GM12873 (cell line): ENCODE measurements around the gene SCML1.

Experiments used
- TF ChIP-seq, protein P1 (sequence below): IDR thresholded peaks from 2 replicates; pipeline ENCODE4 v1.5.1; 2012; ENCODE audit warnings: low read depth, mild to moderate bottlenecking, moderate library complexity, low read length, control low read depth; ENCODE audit not compliant: insufficient read depth; ENCODE audit errors: missing control alignments

The SCML1 gene

DNA sequence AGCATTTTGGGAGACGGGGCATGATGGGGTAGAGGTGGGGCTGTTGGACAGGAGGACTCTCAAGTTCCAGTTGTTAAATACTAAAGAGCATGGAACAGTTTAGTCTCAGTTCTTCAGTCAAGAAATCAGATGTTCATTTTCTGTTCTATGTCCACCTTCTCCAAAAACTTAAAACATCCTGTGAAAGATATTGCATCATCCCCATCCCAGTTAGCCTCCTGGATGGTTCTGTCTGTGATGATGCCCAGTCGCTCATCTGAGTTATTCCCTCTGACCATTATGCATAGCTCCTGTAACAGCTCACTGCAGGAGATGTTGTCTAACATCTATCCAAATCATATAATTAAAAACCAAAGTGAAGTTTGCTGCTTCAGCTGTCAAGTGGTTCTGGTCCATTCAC, 32.1 kb upstream of the SCML1 start:
- TF ChIP-seq, protein P1, sequence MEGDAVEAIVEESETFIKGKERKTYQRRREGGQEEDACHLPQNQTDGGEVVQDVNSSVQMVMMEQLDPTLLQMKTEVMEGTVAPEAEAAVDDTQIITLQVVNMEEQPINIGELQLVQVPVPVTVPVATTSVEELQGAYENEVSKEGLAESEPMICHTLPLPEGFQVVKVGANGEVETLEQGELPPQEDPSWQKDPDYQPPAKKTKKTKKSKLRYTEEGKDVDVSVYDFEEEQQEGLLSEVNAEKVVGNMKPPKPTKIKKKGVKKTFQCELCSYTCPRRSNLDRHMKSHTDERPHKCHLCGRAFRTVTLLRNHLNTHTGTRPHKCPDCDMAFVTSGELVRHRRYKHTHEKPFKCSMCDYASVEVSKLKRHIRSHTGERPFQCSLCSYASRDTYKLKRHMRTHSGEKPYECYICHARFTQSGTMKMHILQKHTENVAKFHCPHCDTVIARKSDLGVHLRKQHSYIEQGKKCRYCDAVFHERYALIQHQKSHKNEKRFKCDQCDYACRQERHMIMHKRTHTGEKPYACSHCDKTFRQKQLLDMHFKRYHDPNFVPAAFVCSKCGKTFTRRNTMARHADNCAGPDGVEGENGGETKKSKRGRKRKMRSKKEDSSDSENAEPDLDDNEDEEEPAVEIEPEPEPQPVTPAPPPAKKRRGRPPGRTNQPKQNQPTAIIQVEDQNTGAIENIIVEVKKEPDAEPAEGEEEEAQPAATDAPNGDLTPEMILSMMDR: no peak

DNA sequence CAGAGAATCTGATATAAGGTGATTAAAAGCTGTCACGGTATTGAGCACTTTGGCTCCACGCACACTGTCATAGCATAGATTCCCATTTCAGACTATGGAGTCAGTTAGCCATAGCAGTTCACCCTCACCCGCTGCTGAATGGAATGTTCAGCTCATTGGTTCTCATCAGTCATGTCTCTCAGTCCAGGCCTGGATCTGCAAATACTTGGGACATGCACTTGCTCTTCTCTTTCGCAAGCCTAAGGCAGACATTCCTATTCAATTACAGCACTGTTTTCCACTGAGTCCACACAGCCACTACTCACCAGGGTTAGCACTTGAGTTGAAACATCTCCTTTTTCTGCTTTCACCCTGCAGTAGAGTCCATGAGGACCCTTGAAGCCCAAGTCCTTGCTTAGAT, 30.6 kb upstream of the SCML1 start:
- TF ChIP-seq, protein P1: no peak

DNA sequence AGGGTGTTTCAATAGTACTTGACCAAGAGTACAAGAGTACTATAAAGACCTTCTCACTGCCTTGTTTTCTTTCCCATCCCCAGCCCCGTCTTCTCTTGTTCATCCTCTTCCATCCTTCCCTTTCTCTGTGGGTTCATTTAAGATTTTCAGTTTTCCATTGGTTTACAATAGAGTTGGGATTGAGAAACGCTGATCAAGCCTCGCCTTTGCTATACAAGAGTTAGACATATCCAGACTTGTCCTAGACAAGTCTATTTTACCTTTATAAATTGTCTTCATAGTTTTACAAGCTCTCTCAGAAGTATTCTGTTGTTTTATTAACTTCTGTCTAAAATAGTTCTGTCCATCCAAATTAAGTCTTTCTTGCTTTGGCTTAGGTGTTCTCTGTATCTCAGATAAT, 29.6 kb upstream of the SCML1 start:
- TF ChIP-seq, protein P1: no peak

DNA sequence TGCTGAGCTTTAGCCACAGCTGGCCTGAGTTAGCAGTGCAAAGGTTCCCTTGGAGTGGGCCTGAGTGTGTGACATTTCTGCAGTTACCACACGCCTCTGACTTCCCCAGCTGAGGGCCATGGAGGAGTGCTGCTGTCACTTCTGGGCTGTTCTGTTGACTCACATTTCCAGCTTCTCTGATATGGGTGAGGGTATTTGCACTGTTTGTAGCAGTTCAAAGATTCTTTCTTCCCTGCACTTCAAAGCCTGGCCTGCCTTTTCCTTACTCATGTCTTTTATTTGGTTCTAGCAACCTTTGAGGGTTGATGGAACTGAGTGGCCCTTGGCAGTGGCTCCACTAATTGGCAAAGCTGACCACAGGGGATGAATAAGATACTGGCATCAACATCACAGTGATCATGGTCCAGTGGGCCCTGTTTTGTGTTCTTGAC, 26.4 kb upstream of the SCML1 start:
- TF ChIP-seq, protein P1: no peak

DNA sequence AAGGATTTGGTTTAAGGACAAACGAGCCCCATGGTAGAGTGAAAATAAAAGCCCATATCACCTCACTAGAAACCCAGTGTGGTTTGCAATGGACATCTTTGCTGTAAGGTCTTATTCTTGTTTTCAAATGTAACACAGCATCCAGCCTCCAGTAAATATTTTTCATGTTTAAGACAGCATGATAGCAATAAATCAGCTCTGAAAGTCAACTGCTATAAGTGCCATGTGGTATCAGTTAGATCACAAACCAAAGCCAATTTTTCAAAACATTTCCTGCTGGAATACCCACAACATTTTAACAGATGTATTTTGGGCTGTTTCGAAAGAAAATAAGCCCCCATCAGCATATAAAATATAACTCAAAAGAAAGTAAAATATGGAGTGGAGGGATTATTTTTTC, 24.0 kb upstream of the SCML1 start:
- TF ChIP-seq, protein P1: no peak

DNA sequence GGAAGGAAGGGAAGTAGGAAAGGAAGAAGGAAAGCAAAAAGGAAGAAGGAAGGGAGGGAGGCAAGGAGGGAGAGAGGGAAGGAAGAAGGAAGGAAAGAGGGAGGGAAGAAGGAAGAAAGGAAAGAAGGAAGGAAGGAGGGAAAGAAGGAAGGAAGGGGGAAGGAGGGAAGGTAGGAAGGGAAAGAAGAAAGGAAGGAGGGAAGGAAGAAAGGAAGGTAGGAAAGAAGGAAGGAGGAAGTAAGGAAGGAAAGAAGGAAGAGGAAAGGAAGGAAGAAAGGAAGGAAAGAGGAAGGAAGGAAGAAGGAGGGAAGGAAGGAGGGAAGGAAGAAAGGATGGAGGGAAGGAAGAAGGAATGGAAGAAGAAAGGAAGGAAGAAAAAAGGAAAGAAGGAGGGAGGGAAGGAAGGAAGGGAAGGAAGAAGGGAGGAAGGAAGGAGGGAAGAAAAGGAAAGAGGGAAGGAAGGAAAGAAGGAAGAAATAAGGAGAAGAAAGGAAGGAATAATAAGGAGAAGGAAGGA, 18.6 kb upstream of the SCML1 start:
- TF ChIP-seq, protein P1: no peak

DNA sequence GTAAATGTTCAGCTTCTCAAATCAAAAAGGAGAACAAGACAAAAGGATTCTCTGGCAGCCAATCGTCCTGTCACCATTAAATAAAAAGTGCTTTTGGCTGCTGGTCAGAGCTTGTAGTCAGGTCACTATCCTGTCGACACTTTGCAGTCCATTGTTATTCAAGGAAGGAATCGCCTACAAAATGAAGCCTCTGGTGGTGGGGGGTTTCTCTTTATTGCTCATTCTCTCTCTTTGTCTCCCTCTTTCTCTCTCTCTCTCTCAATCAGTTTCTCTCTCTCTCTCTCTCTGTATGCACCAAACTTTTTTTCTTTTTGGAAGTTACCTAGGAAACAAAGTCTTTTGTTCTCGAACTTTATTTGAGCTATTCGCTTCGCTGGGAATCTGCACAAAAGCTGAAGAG, 17.6 kb upstream of the SCML1 start:
- TF ChIP-seq, protein P1: no peak
